Measurements from ENCODE around the gene PRKCZ. TPM values are rescaled to one million over a fixed set of nuclear protein-coding genes. Genes with fewer than 3 reads are reported as not detected.

The PRKCZ gene
- polyA plus RNA-seq, 3 donors: 0.74 to 1.9 (median 1.4) TPM

- H4K20me1 ChIP-seq (ENCODE audit: insufficient read depth, low read length): no peaks in the 10 kb centered on the region
- H3K4me3 Mint-ChIP-seq: no peak overlapping the region
- H3K4me2 ChIP-seq (replicated peaks; ENCODE audit: extremely low read depth, low read length, poor library complexity, severe bottlenecking): no peak overlapping the region
- TF ChIP-seq CTCF (IDR thresholded peaks at IDR 0.05): no peak
- WGBS (ENCODE audit: insufficient coverage): 90% methylated on average over 27 of the region's 27 CpGs
- H3K36me3 ChIP-seq (replicated peaks in 1 of 2; ENCODE audit: control insufficient read depth in 1 of 2, insufficient read depth in 2 of 2, low read length in 2 of 2): no peaks in the 10 kb centered on the region
- peaks cover 0 to 5% (median 2%) of the 10 kb centered on the region in 7 donors for H3K9me3 Mint-ChIP-seq
- H3K27me3 ChIP-seq (ENCODE audit: control insufficient read depth in 2 of 2, insufficient read depth in 2 of 2, low read length in 2 of 2): peaks cover 0 to 27% of the 10 kb centered on the region in 2 donors
- H2AFZ ChIP-seq (ENCODE audit: insufficient read depth, low read depth, low read length, poor library complexity, severe bottlenecking): no peak overlapping the region
- H3K9ac ChIP-seq (ENCODE audit: insufficient read depth, low read length, poor library complexity, severe bottlenecking): no peak overlapping the region
- DNase-seq: no peak
- H3K4me1 Mint-ChIP-seq: no peaks in the 10 kb centered on the region
- H3K27me3 Mint-ChIP-seq (ENCODE audit: low read depth in 3 of 3): peaks cover 30 to 60% (median 54%) of the 10 kb centered on the region in 3 donors
- no peaks in the 10 kb centered on the region for H3K4me1 ChIP-seq (ENCODE audit: control insufficient read depth in 1 of 2, insufficient read depth in 2 of 2, low read length in 2 of 2)
- H3K9me3 ChIP-seq (replicated peaks in 1 of 2; ENCODE audit: control insufficient read depth in 1 of 2, insufficient read depth in 1 of 2, low read length in 2 of 2): no peaks in the 10 kb centered on the region
- H3K36me3 Mint-ChIP-seq: no peaks in the 10 kb centered on the region
- peak overlapping the region in 1 of 7 donors; percentile 50 for H3K27ac Mint-ChIP-seq
- H3K79me2 ChIP-seq (ENCODE audit: insufficient read depth, low read length): no peaks in the 10 kb centered on the region
- H3K27ac ChIP-seq (ENCODE audit: low read depth in 1 of 2, low read length in 2 of 2): no peak overlapping the region
- no peak overlapping the region for H3K4me3 ChIP-seq (replicated peaks in 1 of 3; ENCODE audit: low read depth in 2 of 3, low read length in 3 of 3)
- intact Hi-C loops (cut with micrococcal nuclease): no loop called here
These were observed 40.8 kb upstream of the PRKCZ start for GRCh38 chr1:2009101-2010053.

- H4K20me1 ChIP-seq (ENCODE audit: insufficient read depth, low read length): no peaks in the 10 kb centered on the region
- Mint-ChIP-seq H3K9me3 (peaks cover 0 to 5% (median 2%) of the 10 kb centered on the region in 7 donors), H3K4me1 (no peaks in the 10 kb centered on the region), H3K4me3 (peak overlapping the region in 1 of 2 donors; percentile 51), H3K27me3 (ENCODE audit: low read depth in 3 of 3) (peaks cover 51 to 66% (median 56%) of the 10 kb centered on the region in 3 donors), H3K36me3 (peaks cover 0 to 3% of the 10 kb centered on the region in 2 donors), H3K27ac (no peak overlapping the region)
- TF ChIP-seq CTCF (IDR thresholded peaks at IDR 0.05): no peak
- no peak for DNase-seq
- H3K9me3 ChIP-seq (replicated peaks in 1 of 2; ENCODE audit: control insufficient read depth in 1 of 2, insufficient read depth in 1 of 2, low read length in 2 of 2): peaks cover 0 to 7% of the 10 kb centered on the region in 2 donors
- H3K4me3 ChIP-seq (replicated peaks in 1 of 3; ENCODE audit: low read depth in 2 of 3, low read length in 3 of 3): no peak overlapping the region
- WGBS (ENCODE audit: insufficient coverage): 84% methylated on average over 14 of the region's 15 CpGs
- H3K79me2 ChIP-seq (ENCODE audit: insufficient read depth, low read length): no peaks in the 10 kb centered on the region
- no peak overlapping the region for H3K4me2 ChIP-seq (replicated peaks; ENCODE audit: extremely low read depth, low read length, poor library complexity, severe bottlenecking)
- no peaks in the 10 kb centered on the region for H3K4me1 ChIP-seq (ENCODE audit: control insufficient read depth in 1 of 2, insufficient read depth in 2 of 2, low read length in 2 of 2)
- intact Hi-C loops (cut with micrococcal nuclease): no loop called here
- H3K27ac ChIP-seq (ENCODE audit: low read depth in 1 of 2, low read length in 2 of 2): no peak overlapping the region
- no peak overlapping the region for H3K9ac ChIP-seq (ENCODE audit: insufficient read depth, low read length, poor library complexity, severe bottlenecking)
- no peak overlapping the region for H2AFZ ChIP-seq (ENCODE audit: insufficient read depth, low read depth, low read length, poor library complexity, severe bottlenecking)
- no peaks in the 10 kb centered on the region for H3K36me3 ChIP-seq (replicated peaks in 1 of 2; ENCODE audit: control insufficient read depth in 1 of 2, insufficient read depth in 2 of 2, low read length in 2 of 2)
- peaks cover 6 to 51% of the 10 kb centered on the region in 2 donors for H3K27me3 ChIP-seq (ENCODE audit: control insufficient read depth in 2 of 2, insufficient read depth in 2 of 2, low read length in 2 of 2)
These were observed 36.0 kb upstream of the PRKCZ start for GRCh38 chr1:2014181-2014580.
